ENCODE results near the gene CHST11. TPM values are rescaled to one million over a fixed set of nuclear protein-coding genes. Genes with fewer than 3 reads are reported as not detected.

CHST11 gene
- total RNA-seq, 1 experiment from 2014 or later: 1.1 TPM

- Mint-ChIP-seq H3K4me1 (ENCODE audit: low read depth, unreplicated experiment) (peaks cover 5% of the 10 kb centered on the region), H3K27me3 (ENCODE audit: unreplicated experiment) (no peaks in the 10 kb centered on the region), H3K4me3 (ENCODE audit: low read depth, unreplicated experiment) (no peak overlapping the region), H3K27ac (ENCODE audit: unreplicated experiment) (no peak overlapping the region), H3K9me3 (ENCODE audit: low read depth, unreplicated experiment) (no peaks in the 10 kb centered on the region), H3K36me3 (ENCODE audit: insufficient read depth, unreplicated experiment) (no peaks in the 10 kb centered on the region)
- no TSS peak for BruUV-seq (replicated peaks)
- no peak for TF ChIP-seq CTCF (IDR thresholded peaks at IDR 0.05; ENCODE audit: unreplicated experiment)
- intact Hi-C loops (cut with micrococcal nuclease; ENCODE audit: unreplicated experiment): no loop called here
- CTCF ChIA-PET: interaction anchor here (0.6 kb wide), 1 partner anchor 245 kb away, joined by 4 read pairs; no protein-coding TSS in a partner anchor
- DNase-seq: no peak
Observed at GRCh38 chr12:104792570-104792969, 335.8 kb downstream of the CHST11 start.

DNA sequence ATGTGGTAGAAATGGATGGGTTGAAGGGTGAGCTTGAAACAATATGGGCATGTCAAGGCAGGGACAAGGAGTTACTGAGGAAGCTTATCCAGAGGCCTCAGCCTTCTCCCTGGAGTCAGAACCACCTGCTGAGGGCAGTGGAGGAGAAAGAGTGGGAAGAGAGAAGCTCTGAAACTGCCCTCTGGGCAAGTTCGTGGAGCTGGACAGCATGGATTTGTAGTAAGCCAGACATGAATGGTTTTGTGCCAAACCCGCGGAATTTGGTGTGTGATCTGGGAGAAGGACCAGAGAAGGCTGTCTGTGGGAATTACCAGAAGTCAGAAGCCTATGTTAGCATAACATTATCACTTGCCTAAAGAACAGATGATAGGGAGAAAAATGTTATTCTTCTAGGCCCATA is 336.5 kb downstream of the CHST11 start:
- TF ChIP-seq CTCF (IDR thresholded peaks at IDR 0.05; ENCODE audit: unreplicated experiment): no peak
- no peak overlapping the region for H3K27ac Mint-ChIP-seq (ENCODE audit: unreplicated experiment)
- CTCF ChIA-PET: interaction anchor here (0.6 kb wide), 1 partner anchor 244 kb away, joined by 4 read pairs; no protein-coding TSS in a partner anchor
- no peaks in the 10 kb centered on the region for H3K36me3 Mint-ChIP-seq (ENCODE audit: insufficient read depth, unreplicated experiment)
- H3K4me1 Mint-ChIP-seq (ENCODE audit: low read depth, unreplicated experiment): peaks cover 5% of the 10 kb centered on the region
- no peak overlapping the region for H3K4me3 Mint-ChIP-seq (ENCODE audit: low read depth, unreplicated experiment)
- H3K9me3 Mint-ChIP-seq (ENCODE audit: low read depth, unreplicated experiment): no peaks in the 10 kb centered on the region
- no peak for DNase-seq
- intact Hi-C loops (cut with micrococcal nuclease; ENCODE audit: unreplicated experiment): no loop called here
- H3K27me3 Mint-ChIP-seq (ENCODE audit: unreplicated experiment): no peaks in the 10 kb centered on the region
- no TSS peak for BruUV-seq (replicated peaks)

GRCh38 chr12:104793968-104794367 is 337.2 kb downstream of the CHST11 start:
- CTCF ChIA-PET: no interaction called here
- H3K36me3 Mint-ChIP-seq (ENCODE audit: insufficient read depth, unreplicated experiment): no peaks in the 10 kb centered on the region
- peaks cover 5% of the 10 kb centered on the region for H3K4me1 Mint-ChIP-seq (ENCODE audit: low read depth, unreplicated experiment)
- H3K27ac Mint-ChIP-seq (ENCODE audit: unreplicated experiment): no peak overlapping the region
- no peak overlapping the region for H3K4me3 Mint-ChIP-seq (ENCODE audit: low read depth, unreplicated experiment)
- TF ChIP-seq CTCF (IDR thresholded peaks at IDR 0.05; ENCODE audit: unreplicated experiment): no peak
- BruUV-seq (replicated peaks): no TSS peak
- no peak for DNase-seq
- intact Hi-C loops (cut with micrococcal nuclease; ENCODE audit: unreplicated experiment): no loop called here
- H3K9me3 Mint-ChIP-seq (ENCODE audit: low read depth, unreplicated experiment): no peaks in the 10 kb centered on the region
- H3K27me3 Mint-ChIP-seq (ENCODE audit: unreplicated experiment): no peaks in the 10 kb centered on the region

- Mint-ChIP-seq H3K27me3 (ENCODE audit: unreplicated experiment) (no peaks in the 10 kb centered on the region), H3K9me3 (ENCODE audit: low read depth, unreplicated experiment) (no peaks in the 10 kb centered on the region), H3K4me3 (ENCODE audit: low read depth, unreplicated experiment) (no peak overlapping the region), H3K27ac (ENCODE audit: unreplicated experiment) (no peak overlapping the region), H3K4me1 (ENCODE audit: low read depth, unreplicated experiment) (peaks cover 10% of the 10 kb centered on the region), H3K36me3 (ENCODE audit: insufficient read depth, unreplicated experiment) (peaks cover 1% of the 10 kb centered on the region)
- intact Hi-C loops (cut with micrococcal nuclease; ENCODE audit: unreplicated experiment): no loop called here
- BruUV-seq (replicated peaks): no TSS peak
- CTCF ChIA-PET: no interaction called here
- no peak for DNase-seq
- TF ChIP-seq CTCF (IDR thresholded peaks at IDR 0.05; ENCODE audit: unreplicated experiment): no peak
Observed at GRCh38 chr12:104796475-104796862, 339.7 kb downstream of the CHST11 start.
